ENCODE data around the gene CLTB.

GRCh38 chr5:176371621-176372539, 44.5 kb downstream of the CLTB start:
- TF ChIP-seq CTCF (IDR thresholded peaks at IDR 0.05; ENCODE audit: control extremely low read depth in 1 of 3, insufficient read depth in 1 of 3, low read depth in 1 of 3, low read length in 3 of 3) (no peak), EP300 (IDR thresholded peaks at IDR 0.05; ENCODE audit: borderline replicate concordance in 1 of 2, low read depth in 2 of 2, low read length in 2 of 2) (no peak), RBBP5 (IDR thresholded peaks at IDR 0.05; ENCODE audit: borderline replicate concordance, low read depth, low read length) (no peak), CHD7 (IDR thresholded peaks at IDR 0.05; ENCODE audit: insufficient replicate concordance, low read length) (no peak), USF2 (IDR thresholded peaks at IDR 0.05; ENCODE audit: low read length) (no peak), SAP30 (IDR thresholded peaks at IDR 0.05; ENCODE audit: insufficient read depth, insufficient replicate concordance, low read length) (no peak), TEAD4 (IDR thresholded peaks at IDR 0.05; ENCODE audit: low read depth, low read length) (no peak)

All from H1 (cell line).